Activated naive CD4-positive, alpha-beta T cell treated with anti-CD3 and anti-CD28 coated beads, Interleukin-2, amount 50 U/mL, for 16 hours (primary cell): ENCODE results near the gene FIGLA.
"Not testable (repeated sequence)": the region's sequence is repeated elsewhere in the genome, so short reads cannot be mapped to it uniquely, and the experiment has no call there.

Experiments used
- DNase-seq: peaks from one replicate; pipeline ENCODE4 v3.0.0-alpha.2; 2020

FIGLA gene

DNA sequence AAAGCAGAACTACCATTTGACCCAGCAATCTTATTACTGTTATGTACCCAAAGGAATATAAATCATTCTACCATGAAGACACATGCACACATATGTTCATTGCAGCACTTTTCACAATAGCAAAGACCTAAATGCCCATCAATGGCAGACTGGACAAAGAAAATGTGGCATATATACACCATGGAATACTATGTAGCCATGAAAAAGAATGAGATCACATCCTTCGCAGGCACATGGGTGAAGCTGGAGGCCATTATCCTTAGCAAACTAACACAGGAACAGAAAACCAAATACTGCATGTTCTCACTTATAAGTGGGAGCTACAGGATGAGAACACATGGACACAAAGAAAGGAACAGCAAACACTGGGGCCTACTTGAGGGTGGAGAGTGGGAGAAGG, 51.0 kb downstream of the FIGLA start:
- not testable (repeated sequence) for DNase-seq

DNA sequence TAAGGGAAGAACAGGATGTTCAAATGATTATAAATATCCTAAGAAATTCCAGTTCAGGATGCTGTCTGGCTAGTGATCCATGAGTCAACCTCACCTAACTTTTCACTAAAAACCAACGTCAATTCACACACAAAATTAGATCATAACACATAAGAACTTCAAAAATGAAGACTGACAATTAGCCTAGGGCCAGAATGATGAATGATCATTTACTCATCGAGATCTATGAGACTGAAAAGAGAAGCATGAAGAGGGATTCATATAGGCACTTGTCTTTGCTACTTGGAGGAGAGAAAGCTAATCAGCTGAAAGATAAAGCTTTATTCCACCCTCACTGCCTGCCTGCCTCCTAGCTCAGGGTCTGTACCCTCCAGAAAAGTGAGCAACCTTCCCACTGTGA, 52.3 kb downstream of the FIGLA start:
- no peak for DNase-seq

DNA sequence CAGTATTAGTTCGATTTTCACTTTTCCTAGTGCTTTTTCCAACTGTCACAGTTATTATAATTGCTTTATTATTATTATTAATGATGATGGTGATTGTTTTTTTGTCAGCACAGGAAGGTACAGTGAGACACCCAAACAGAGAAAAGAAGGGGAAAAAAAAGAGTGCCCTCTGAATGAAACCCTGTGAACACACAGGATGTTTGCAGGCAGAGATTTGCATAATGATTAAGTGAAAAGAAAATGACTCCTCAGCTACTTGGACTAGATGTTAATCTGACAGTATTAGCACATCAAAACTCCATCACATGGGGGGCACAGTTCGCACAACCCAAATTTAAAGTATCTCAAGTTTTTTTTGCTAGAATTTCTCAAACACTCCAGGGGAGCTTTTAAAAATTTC, 55.4 kb downstream of the FIGLA start:
- DNase-seq, result no peak

DNA sequence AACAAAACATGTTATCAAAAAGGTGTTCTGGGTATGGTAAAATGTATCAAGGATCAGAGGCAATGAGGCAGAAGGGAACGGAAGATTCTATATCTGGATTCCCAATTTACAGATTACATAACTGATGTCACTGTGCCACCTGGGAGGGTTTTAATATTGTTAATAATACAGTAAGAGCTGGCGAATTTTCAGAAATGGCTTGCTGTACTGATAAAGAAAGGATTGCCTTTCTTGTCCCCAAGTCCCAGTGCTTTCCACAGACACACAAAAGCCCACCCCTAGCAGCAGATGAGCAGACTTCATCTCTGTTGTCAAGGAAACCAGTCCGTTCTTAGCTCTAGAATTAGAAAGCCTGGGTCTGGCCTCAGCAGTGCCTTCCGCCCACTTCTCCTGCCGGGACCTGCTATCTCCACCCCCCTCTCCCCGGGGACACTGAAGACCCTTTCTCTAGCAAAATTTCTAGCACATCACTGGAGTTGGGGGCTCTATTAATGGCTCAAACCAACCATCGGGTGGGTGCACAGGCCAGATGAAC, 56.7 kb downstream of the FIGLA start:
- DNase-seq, result no peak

DNA sequence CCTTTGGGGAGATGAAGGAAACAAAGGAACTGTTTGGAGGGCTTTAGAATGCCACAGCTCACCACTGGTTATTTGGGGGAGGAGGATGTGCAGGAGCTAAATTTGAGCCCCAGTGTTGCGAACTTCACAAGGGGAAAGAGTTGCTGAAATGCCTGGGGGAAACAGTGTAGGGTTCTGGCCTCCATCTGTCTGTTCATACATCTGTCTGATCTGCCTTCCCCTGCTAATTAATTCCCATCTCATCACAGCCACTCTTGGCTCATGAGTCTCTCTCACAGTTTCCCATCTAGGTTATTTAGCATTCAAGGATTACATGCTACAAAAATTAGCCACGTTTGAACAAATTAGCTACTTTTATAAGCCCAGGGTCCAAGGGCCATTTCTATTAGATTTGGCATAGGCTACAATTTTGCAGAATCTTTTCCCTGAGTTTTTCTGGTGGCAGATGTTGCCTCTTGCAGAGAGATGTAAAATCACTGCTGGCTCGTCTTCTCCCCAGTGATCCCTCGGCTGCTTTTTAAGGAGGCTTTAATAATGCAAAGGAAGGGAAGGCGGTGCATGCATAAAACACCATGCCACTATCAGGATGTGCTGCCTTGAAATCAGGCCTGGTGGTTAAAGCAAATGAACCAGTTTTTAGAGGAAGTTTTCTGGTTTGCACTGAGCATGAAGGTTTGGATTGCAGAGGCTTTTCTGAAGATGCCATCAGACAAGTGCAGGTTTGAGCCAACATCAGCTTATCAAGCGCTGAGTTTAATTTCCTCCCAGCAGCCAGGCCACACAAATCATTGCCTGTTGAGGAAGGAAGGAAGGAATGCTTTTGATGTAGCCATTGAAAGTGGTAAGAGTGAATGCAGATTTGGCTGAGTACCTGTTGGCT, 57.4 kb downstream of the FIGLA start:
- DNase-seq, result no peak

DNA sequence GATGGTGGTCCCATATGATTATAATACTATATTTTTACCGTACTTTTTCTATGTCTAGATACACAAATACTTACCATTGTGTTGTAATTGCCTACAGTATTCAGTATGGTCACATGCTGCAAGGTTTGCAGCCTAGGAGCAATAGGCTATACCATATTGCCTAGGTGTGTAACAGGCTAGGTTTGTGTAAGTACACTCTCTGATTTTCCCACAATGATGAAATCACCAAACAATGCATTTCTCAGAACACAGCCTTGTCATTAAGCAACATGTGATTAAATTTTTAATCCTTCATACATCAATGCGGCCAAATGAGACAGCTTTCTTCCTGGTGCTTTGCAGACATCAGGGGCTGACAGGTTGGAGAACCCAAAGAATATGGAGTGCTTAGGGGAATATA, 59.7 kb downstream of the FIGLA start:
- no peak for DNase-seq

DNA sequence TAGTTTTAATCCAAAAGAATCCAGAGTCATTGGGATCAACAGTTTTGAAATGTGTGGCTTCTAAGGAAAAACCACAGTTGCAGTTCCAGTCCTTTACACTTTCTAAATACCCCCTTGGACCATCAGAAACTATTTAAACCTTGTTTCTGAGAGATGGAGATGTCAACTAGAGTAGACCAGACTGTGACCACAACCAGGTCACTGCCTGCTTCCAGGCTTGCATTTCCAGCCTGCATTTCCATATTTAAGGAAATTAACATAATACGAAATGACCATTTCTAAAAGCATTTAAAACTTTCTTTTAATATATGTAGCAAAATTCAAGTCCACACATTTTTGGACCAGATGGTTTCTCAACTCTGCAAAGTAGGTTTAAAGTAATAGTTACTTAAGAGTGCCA, 60.8 kb downstream of the FIGLA start:
- no peak for DNase-seq

DNA sequence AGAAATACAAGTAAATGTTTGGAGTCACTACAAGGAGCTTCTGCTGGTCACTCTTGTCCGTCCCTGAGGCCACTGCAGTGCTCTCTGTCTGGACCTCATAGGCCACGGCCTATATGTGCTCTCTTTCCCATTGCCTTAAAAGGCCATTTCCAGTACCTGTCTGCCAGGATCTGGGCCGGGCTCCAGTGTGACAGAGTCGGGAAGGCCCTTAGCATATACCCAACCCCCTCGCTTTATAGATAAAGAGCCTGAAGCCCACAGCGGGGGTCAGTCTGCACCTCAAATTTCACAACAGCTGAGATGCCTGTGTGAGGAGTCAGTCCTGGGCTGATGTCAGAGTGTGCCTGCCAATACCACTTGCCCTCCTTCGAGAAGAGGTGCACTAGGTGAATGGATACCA, 62.3 kb downstream of the FIGLA start:
- DNase-seq, result no peak
